Thyroid gland (tissue), 4 donors: Measurements from ENCODE around the gene FER.

Experiments used
- CTCF ChIP-seq, 6 experiments: fragments of 200-600 bp in 3 of 6; fragments of 450-650 bp in 3 of 6; sonication (generic) in 3 of 6; IDR thresholded peaks; one replicate each; pipeline ENCODE4 v1.5.1; 2016 to 2019; ENCODE audit warnings: antibody characterized with exemption in 6 of 6, mild to moderate bottlenecking in 2 of 6, inconsistent platforms in 1 of 6, moderate library complexity in 1 of 6
- POLR2A ChIP-seq, 2 donors: fragments of 450-650 bp; IDR thresholded peaks; one replicate each; pipeline ENCODE4 v1.6.1; 2017; ENCODE audit warnings: antibody characterized with exemption in 2 of 2, mild to moderate bottlenecking in 2 of 2, moderate library complexity in 1 of 2

GRCh38 chr5:108753331-108753730 lies 5.6 kb downstream of the FER start:
- TF ChIP-seq CTCF (IDR thresholded peaks at IDR 0.05) (no peak), POLR2A (IDR thresholded peaks at IDR 0.05) (no peak)
